ENCODE results near the gene ZNF503. TPM values are rescaled to one million over a fixed set of nuclear protein-coding genes. Genes with fewer than 3 reads are reported as not detected.
A peak's percentile ranks its signal among the peaks of the same experiment; 100 is the strongest.

ZNF503 gene
- total and polyA plus RNA-seq, 8 donors, result 13.8 to 41.2 (median 23.4) TPM

- DNase-seq (no peak), ATAC-seq (no peak), FAIRE-seq (no peak)
- Histone ChIP-seq H3K4me3 (no peak overlapping the region), H3K4me1 (no peaks in the 10 kb centered on the region), H3K9me3 (no peaks in the 10 kb centered on the region), H3K27me3 (no peaks in the 10 kb centered on the region), H3K36me3 (no peaks in the 10 kb centered on the region), H3K27ac (no peak overlapping the region)
- intact Hi-C loops (cut with DNase I), result no loop called here
- 95 to 97% methylated on average over 4 of the region's 4 CpGs for WGBS, 2 donors
- no peak for TF ChIP-seq CTCF (IDR thresholded peaks at IDR 0.05)
Measured at GRCh38 chr10:75357500-75357899, 44.1 kb downstream of the ZNF503 start.

GRCh38 chr10:75356484-75356883, 45.1 kb downstream of the ZNF503 start:
- H3K36me3 ChIP-seq, result no peaks in the 10 kb centered on the region
- H3K4me1 ChIP-seq, result no peaks in the 10 kb centered on the region
- H3K4me3 ChIP-seq, result no peak overlapping the region
- no peak for TF ChIP-seq CTCF (IDR thresholded peaks at IDR 0.05)
- no peak for ATAC-seq
- H3K27ac ChIP-seq, result no peak overlapping the region
- H3K9me3 ChIP-seq, result no peaks in the 10 kb centered on the region
- no peak for DNase-seq
- 88 to 94% methylated on average over 6 of the region's 6 CpGs for WGBS, 2 donors
- intact Hi-C loops (cut with DNase I), result no loop called here
- no peak for FAIRE-seq
- no peaks in the 10 kb centered on the region for H3K27me3 ChIP-seq

GRCh38 chr10:75355706-75356105, 45.9 kb downstream of the ZNF503 start:
- DNase-seq (no peak), FAIRE-seq (no peak), ATAC-seq (no peak)
- no peak for TF ChIP-seq CTCF (IDR thresholded peaks at IDR 0.05)
- intact Hi-C loops (cut with DNase I), result no loop called here
- Histone ChIP-seq H3K4me3 (no peak overlapping the region), H3K36me3 (no peaks in the 10 kb centered on the region), H3K9me3 (no peaks in the 10 kb centered on the region), H3K4me1 (no peaks in the 10 kb centered on the region), H3K27ac (no peak overlapping the region), H3K27me3 (no peaks in the 10 kb centered on the region)
- 83 to 96% methylated on average over 1 of the region's 1 CpG for WGBS, 2 donors

- no peak overlapping the region for H3K4me3 ChIP-seq
- WGBS, 2 donors, result 69 to 79% methylated on average over 7 of the region's 7 CpGs
- no peak for TF ChIP-seq CTCF (IDR thresholded peaks at IDR 0.05)
- H3K9me3 ChIP-seq, result no peaks in the 10 kb centered on the region
- ATAC-seq (no peak), FAIRE-seq (no peak), DNase-seq (no peak)
- no peak overlapping the region for H3K27ac ChIP-seq
- H3K4me1 ChIP-seq, result no peaks in the 10 kb centered on the region
- no peaks in the 10 kb centered on the region for H3K36me3 ChIP-seq
- intact Hi-C loops (cut with DNase I), result no loop called here
- H3K27me3 ChIP-seq, result no peaks in the 10 kb centered on the region
Measured at GRCh38 chr10:75353183-75353582, 48.4 kb downstream of the ZNF503 start.

GRCh38 chr10:75352650-75353049, 48.9 kb downstream of the ZNF503 start:
- H3K27me3 ChIP-seq, result no peaks in the 10 kb centered on the region
- H3K36me3 ChIP-seq, result no peaks in the 10 kb centered on the region
- FAIRE-seq (no peak), DNase-seq (no peak), ATAC-seq (peak in 1 of 4 donors; percentile 11)
- no peaks in the 10 kb centered on the region for H3K4me1 ChIP-seq
- H3K27ac ChIP-seq, result no peak overlapping the region
- no peaks in the 10 kb centered on the region for H3K9me3 ChIP-seq
- no peak overlapping the region for H3K4me3 ChIP-seq
- 72 to 75% methylated on average over 5 of the region's 5 CpGs for WGBS, 2 donors
- intact Hi-C loops (cut with DNase I), result no loop called here
- TF ChIP-seq CTCF (IDR thresholded peaks at IDR 0.05), result no peak

Measured in pancreas (tissue), 10 donors.